GM20000 (cell line): Measurements from ENCODE around the gene TMEM273.

ENCODE experiments used
- DNase-seq: peaks from one replicate; pipeline ENCODE4 v3.0.0; 2012; ENCODE audit warnings: low spot score
- CTCF ChIP-seq: IDR thresholded peaks from 2 replicates; pipeline ENCODE4 v1.5.1; 2012; ENCODE audit warnings: mild to moderate bottlenecking, control low read depth; ENCODE audit errors: extremely low read depth, missing control alignments

TMEM273 gene

GRCh38 chr10:49182776-49183175 is 5.4 kb downstream of the TMEM273 start:
- TF ChIP-seq CTCF: no peak
- no peak for DNase-seq

- DNase-seq: no peak
- no peak for TF ChIP-seq CTCF
These were observed 7.7 kb downstream of the TMEM273 start for GRCh38 chr10:49180444-49180860.

GRCh38 chr10:49179699-49180443 is 8.3 kb downstream of the TMEM273 start:
- no peak for TF ChIP-seq CTCF
- DNase-seq: no peak

- no peak for DNase-seq
- TF ChIP-seq CTCF: no peak
These were observed 9.4 kb downstream of the TMEM273 start for GRCh38 chr10:49178489-49179471.

GRCh38 chr10:49177391-49178355 is 10.5 kb downstream of the TMEM273 start:
- no peak for TF ChIP-seq CTCF
- DNase-seq: peak; percentile 85

GRCh38 chr10:49176310-49177268 is 11.6 kb downstream of the TMEM273 start:
- no peak for DNase-seq

More at GRCh38 chr10:49176310-49177268, 11.6 kb downstream of the TMEM273 start:
- TF ChIP-seq CTCF: no peak
